Neural cell (in vitro differentiated cells): ENCODE results near the gene NPDC1. TPM values are rescaled to one million over a fixed set of nuclear protein-coding genes. Genes with fewer than 3 reads are reported as not detected.

Source experiments
- H2AFZ ChIP-seq: fragments of 200-600, 300-800 bp; sonication (generic), shearing (Covaris generic); 2 replicates; pipeline ENCODE4 v1.6.0; 2014; ENCODE audit warnings: low read depth, mild to moderate bottlenecking, antibody characterized with exemption, low read length, moderate library complexity
- H3F3A ChIP-seq: fragments of 200-600 bp; shearing (Covaris generic); 2 replicates; pipeline ENCODE4 v1.6.1; 2016; ENCODE audit warnings: mild to moderate bottlenecking, moderate library complexity, mixed read lengths, antibody characterized with exemption, low read length; ENCODE audit not compliant: insufficient read depth, poor library complexity, severe bottlenecking
- H3K27ac ChIP-seq: fragments of 200-600, 300-800 bp; sonication (generic), shearing (Covaris generic); 2 replicates; pipeline ENCODE4 v1.5.1; 2014; ENCODE audit warnings: mild to moderate bottlenecking, low read length, moderate library complexity
- H3K27me3 ChIP-seq: fragments of 300-800, 200-600 bp; sonication (generic), shearing (Covaris generic); 2 replicates; pipeline ENCODE4 v1.6.0; 2014; ENCODE audit warnings: mild to moderate bottlenecking, low read depth, low read length, moderate library complexity; ENCODE audit not compliant: insufficient read depth
- H3K36me3 ChIP-seq: fragments of 300-800, 200-600 bp; sonication (generic), shearing (Covaris generic); 2 replicates; pipeline ENCODE4 v1.5.1; 2014; ENCODE audit warnings: mild to moderate bottlenecking, antibody characterized with exemption, low read length, moderate library complexity; ENCODE audit not compliant: insufficient read depth
- H3K4me2 ChIP-seq: fragments of 300-800, 200-600 bp; sonication (generic), shearing (Covaris generic); 2 replicates; pipeline ENCODE4 v1.6.0; 2014; ENCODE audit warnings: mild to moderate bottlenecking, low read length
- H3K4me3 ChIP-seq: fragments of 300-800, 200-600 bp; sonication (generic), shearing (Covaris generic); 2 replicates; pipeline ENCODE4 v1.5.1; 2014; ENCODE audit warnings: mild to moderate bottlenecking, low read length, moderate library complexity
- H3K79me2 ChIP-seq: fragments of 200-600 bp; shearing (Covaris generic); replicated peaks from 2 replicates; pipeline ENCODE4 v1.6.0; 2014; ENCODE audit warnings: mild to moderate bottlenecking, low read length, moderate library complexity; ENCODE audit not compliant: insufficient read depth
- H3K9ac ChIP-seq: fragments of 300-800, 200-600 bp; sonication (generic), shearing (Covaris generic); 2 replicates; pipeline ENCODE4 v1.6.1; 2016; ENCODE audit warnings: mild to moderate bottlenecking, low read length, mixed read lengths
- H3K9me2 ChIP-seq: fragments of 200-600 bp; shearing (Covaris generic); 2 replicates; pipeline ENCODE4 v1.6.1; 2016; ENCODE audit warnings: mild to moderate bottlenecking, low read length, mixed read lengths; ENCODE audit not compliant: insufficient read depth
- H3K9me3 ChIP-seq: fragments of 200-600, 300-800 bp; sonication (generic), shearing (Covaris generic); 2 replicates; pipeline ENCODE4 v1.6.1; 2016; ENCODE audit warnings: mild to moderate bottlenecking, mixed run types, low read length, moderate library complexity, mixed read lengths
- H4K20me1 ChIP-seq: fragments of 200-600 bp; shearing (Covaris generic); 2 replicates; pipeline ENCODE4 v1.6.1; 2016; ENCODE audit warnings: mild to moderate bottlenecking, mixed run types; ENCODE audit not compliant: insufficient read depth
- CTCF ChIP-seq: fragments of 450-650 bp; IDR thresholded peaks from 2 replicates; pipeline ENCODE4 v1.5.1; 2014; ENCODE audit warnings: antibody characterized with exemption, mild to moderate bottlenecking, moderate library complexity; ENCODE audit not compliant: poor library complexity, severe bottlenecking
- EP300 ChIP-seq: fragments of 450-650 bp; conservative IDR thresholded peaks from 2 replicates; pipeline ENCODE4 v1.6.1; 2014; ENCODE audit warnings: antibody characterized with exemption, mild to moderate bottlenecking, moderate library complexity; ENCODE audit not compliant: poor library complexity, severe bottlenecking
- EZH2 ChIP-seq: fragments of 200-600, 300-800 bp; shearing (Covaris generic), sonication (generic); IDR thresholded peaks from 2 replicates; pipeline ENCODE4 v1.6.1; 2014; ENCODE audit warnings: antibody characterized with exemption, low read length, borderline replicate concordance, mild to moderate bottlenecking; ENCODE audit not compliant: insufficient read depth, poor library complexity, severe bottlenecking
- MXI1 ChIP-seq: fragments of 450-650 bp; conservative IDR thresholded peaks from 2 replicates; pipeline ENCODE4 v1.6.1; 2014; ENCODE audit warnings: antibody characterized with exemption, mild to moderate bottlenecking; ENCODE audit not compliant: poor library complexity, severe bottlenecking
- POLR2AphosphoS5 ChIP-seq: IDR thresholded peaks from 2 replicates; pipeline ENCODE4 v1.6.1; 2012
- RAD21 ChIP-seq: fragments of 450-650 bp; conservative IDR thresholded peaks from 2 replicates; pipeline ENCODE4 v1.6.1; 2014; ENCODE audit warnings: antibody characterized with exemption, mild to moderate bottlenecking, moderate library complexity
- REST ChIP-seq: IDR thresholded peaks from 2 replicates; pipeline ENCODE4 v1.6.1; 2012; ENCODE audit warnings: borderline replicate concordance
- SMC3 ChIP-seq: fragments of 450-650 bp; conservative IDR thresholded peaks from 2 replicates; pipeline ENCODE4 v1.6.1; 2014; ENCODE audit warnings: antibody characterized with exemption, mild to moderate bottlenecking, moderate library complexity; ENCODE audit not compliant: poor library complexity
- TAF1 ChIP-seq: IDR thresholded peaks from 2 replicates; pipeline ENCODE4 v1.6.1; 2012; ENCODE audit warnings: low read depth
- polyA plus RNA-seq: library from polyadenylated mRNA; depleted of rRNA; stranded (reverse); fragments of >200 nt; gene quantifications from 2 replicates; pipeline ENCODE4 v1.2.3, GENCODE V29; 2014

NPDC1 gene
- polyA plus RNA-seq, 1 donor from 2014 or later = 161 TPM

GRCh38 chr9:137080260-137081122, 34.5 kb upstream of the NPDC1 start:
- Histone ChIP-seq H3F3A (no peaks in the 10 kb centered on the region), H3K27me3 (peaks cover 59% of the 10 kb centered on the region), H3K27ac (no peak overlapping the region)

GRCh38 chr9:137079401-137079787, 33.4 kb upstream of the NPDC1 start:
- Histone ChIP-seq H3K9ac (no peak overlapping the region), H3K9me2 (no peaks in the 10 kb centered on the region), H3K4me3 (no peak overlapping the region), H3K79me2 (no peaks in the 10 kb centered on the region), H4K20me1 (no peaks in the 10 kb centered on the region), H3K27ac (no peak overlapping the region), H3F3A (no peaks in the 10 kb centered on the region), H3K27me3 (peaks cover 66% of the 10 kb centered on the region), H2AFZ (no peak overlapping the region), H3K36me3 (no peaks in the 10 kb centered on the region), H3K9me3 (no peaks in the 10 kb centered on the region), H3K4me2 (no peak overlapping the region)
- no peak for TF ChIP-seq CTCF
- no peak for TF ChIP-seq TAF1
- TF ChIP-seq EP300 = no peak
- no peak for TF ChIP-seq SMC3
- TF ChIP-seq POLR2AphosphoS5 = no peak
- no peak for TF ChIP-seq RAD21
- no peak for TF ChIP-seq EZH2
- no peak for TF ChIP-seq MXI1
- no peak for TF ChIP-seq REST

More at GRCh38 chr9:137080260-137081122, 34.5 kb upstream of the NPDC1 start:
- H4K20me1 ChIP-seq = no peaks in the 10 kb centered on the region
- no peak overlapping the region for H3K4me3 ChIP-seq
- no peak overlapping the region for H2AFZ ChIP-seq
- TF ChIP-seq REST (no peak), EP300 (no peak), RAD21 (no peak), MXI1 (no peak), POLR2AphosphoS5 (no peak)
- no peak overlapping the region for H3K4me2 ChIP-seq
- no peaks in the 10 kb centered on the region for H3K36me3 ChIP-seq
- no peaks in the 10 kb centered on the region for H3K9me2 ChIP-seq
- H3K9ac ChIP-seq = no peak overlapping the region
- no peaks in the 10 kb centered on the region for H3K79me2 ChIP-seq
- no peaks in the 10 kb centered on the region for H3K9me3 ChIP-seq
